Liver (tissue), 9 donors: ENCODE data around the gene DCUN1D3. TPM values are rescaled to one million over a fixed set of nuclear protein-coding genes. Genes with fewer than 3 reads are reported as not detected.

Experiments
- DNase-seq: peaks from one replicate; pipeline ENCODE4 v3.0.0-alpha.2; 2017; ENCODE audit warnings: low spot score
- H3K27ac ChIP-seq, 2 donors: one replicate each; pipeline ENCODE4 v1.7.0; 2013; ENCODE audit warnings: inconsistent platforms in 2 of 2, low read length in 2 of 2, control low read depth in 1 of 2, low read depth in 1 of 2, mild to moderate bottlenecking in 1 of 2
- H3K27me3 ChIP-seq, 4 donors: one replicate each; pipeline versions ENCODE4 v1.6.1 to v1.7.0; 2013; ENCODE audit warnings: low read length in 3 of 4, inconsistent platforms in 1 of 4, mild to moderate bottlenecking in 1 of 4, moderate library complexity in 1 of 4; ENCODE audit not compliant: control insufficient read depth in 4 of 4, insufficient read depth in 4 of 4
- H3K36me3 ChIP-seq, 4 donors: one replicate each; pipeline versions ENCODE4 v1.6.1 to v1.7.0; 2013; ENCODE audit warnings: low read length in 3 of 4, mild to moderate bottlenecking in 3 of 4, low read depth in 1 of 4, moderate library complexity in 1 of 4; ENCODE audit not compliant: control insufficient read depth in 4 of 4, insufficient read depth in 3 of 4
- H3K4me1 ChIP-seq, 4 donors: one replicate each; pipeline versions ENCODE4 v1.6.1 to v1.7.0; 2013; ENCODE audit warnings: low read length in 3 of 4, mild to moderate bottlenecking in 3 of 4, moderate library complexity in 1 of 4; ENCODE audit not compliant: control insufficient read depth in 4 of 4, insufficient read depth in 4 of 4
- H3K4me3 ChIP-seq, 3 donors: one replicate each; pipeline versions ENCODE4 v1.6.1 to v1.7.0; 2013; ENCODE audit warnings: low read length in 3 of 3, control low read depth in 1 of 3, low read depth in 1 of 3, mild to moderate bottlenecking in 1 of 3
- H3K9ac ChIP-seq, 2 donors: one replicate each; pipeline ENCODE4 v1.7.0; 2013; ENCODE audit warnings: low read length in 2 of 2, mild to moderate bottlenecking in 2 of 2, moderate library complexity in 2 of 2, control low read depth in 1 of 2, low read depth in 1 of 2
- H3K9me3 ChIP-seq, 4 donors: one replicate each; pipeline versions ENCODE4 v1.6.1 to v1.7.0; 2013; ENCODE audit warnings: low read length in 3 of 4; ENCODE audit not compliant: control insufficient read depth in 4 of 4
- ATF3 ChIP-seq: IDR thresholded peaks from 2 replicates; pipeline ENCODE4 v1.6.1; 2016; ENCODE audit warnings: antibody characterized with exemption
- EGR1 ChIP-seq, 2 donors: IDR thresholded peaks; 2 replicates each; pipeline ENCODE4 v1.6.1; 2016 to 2018; ENCODE audit warnings: antibody characterized with exemption in 2 of 2, low read depth in 2 of 2
- FOXA1 ChIP-seq: IDR thresholded peaks from 2 replicates; pipeline ENCODE4 v1.6.1; 2016; ENCODE audit warnings: antibody characterized with exemption
- FOXA2 ChIP-seq: IDR thresholded peaks from 2 replicates; pipeline ENCODE4 v1.6.1; 2016; ENCODE audit warnings: antibody characterized with exemption
- GABPA ChIP-seq, 2 donors: IDR thresholded peaks in 1 of 2; conservative IDR thresholded peaks in 1 of 2; 2 replicates each; pipeline ENCODE4 v1.6.1; 2016; ENCODE audit warnings: antibody characterized with exemption in 2 of 2, mild to moderate bottlenecking in 1 of 2, moderate library complexity in 1 of 2
- HNF4A ChIP-seq, 2 donors: conservative IDR thresholded peaks; 2 replicates each; pipeline ENCODE4 v1.6.1; 2016; ENCODE audit warnings: antibody characterized with exemption in 2 of 2, mild to moderate bottlenecking in 2 of 2
- HNF4G ChIP-seq: IDR thresholded peaks from 2 replicates; pipeline ENCODE4 v1.6.1; 2016; ENCODE audit warnings: antibody characterized with exemption
- JUND ChIP-seq, 2 donors: IDR thresholded peaks; 2 replicates each; pipeline ENCODE4 v1.6.1; 2016; ENCODE audit warnings: antibody characterized with exemption in 2 of 2
- MAX ChIP-seq: IDR thresholded peaks from 2 replicates; pipeline ENCODE4 v1.6.1; 2016; ENCODE audit warnings: antibody characterized with exemption
- NR2F2 ChIP-seq: IDR thresholded peaks from 2 replicates; pipeline ENCODE4 v1.6.1; 2016; ENCODE audit warnings: antibody characterized with exemption
- RAD21 ChIP-seq, 2 donors: IDR thresholded peaks; 2 replicates each; pipeline ENCODE4 v1.6.1; 2016; ENCODE audit warnings: antibody characterized with exemption in 2 of 2, mild to moderate bottlenecking in 2 of 2
- REST ChIP-seq: IDR thresholded peaks from 2 replicates; pipeline ENCODE4 v1.6.1; 2016; ENCODE audit warnings: antibody characterized with exemption, mild to moderate bottlenecking
- RXRA ChIP-seq, 2 donors: IDR thresholded peaks; 2 replicates each; pipeline ENCODE4 v1.6.1; 2017 to 2018; ENCODE audit warnings: antibody characterized with exemption in 2 of 2, mild to moderate bottlenecking in 1 of 2
- SP1 ChIP-seq: IDR thresholded peaks from 2 replicates; pipeline ENCODE4 v1.6.1; 2018; ENCODE audit warnings: antibody characterized with exemption, mild to moderate bottlenecking
- TAF1 ChIP-seq: conservative IDR thresholded peaks from 2 replicates; pipeline ENCODE4 v1.6.1; 2016; ENCODE audit warnings: antibody characterized with exemption, mild to moderate bottlenecking
- YY1 ChIP-seq: IDR thresholded peaks from 2 replicates; pipeline ENCODE4 v1.6.1; 2016; ENCODE audit warnings: antibody characterized with exemption, mild to moderate bottlenecking
- ZBTB33 ChIP-seq: IDR thresholded peaks from 2 replicates; pipeline ENCODE4 v1.6.1; 2016; ENCODE audit warnings: antibody characterized with exemption
- WGBS: extraction: QIAGEN DNeasy Blood & Tissue Kit; methylation state at CpG from one replicate; pipeline ENCODE4 v1.1.7; 2013; 5-methylcytosine and 5-hydroxymethylcytosine counted together
- polyA plus RNA-seq, 2 donors: library from polyadenylated mRNA; stranded (reverse) in 1 of 2; unstranded in 1 of 2; fragments of 200-250 nt in 1 of 2; fragments of >200 nt in 1 of 2; fragmentation: Nextera tagmentation in 1 of 2; extraction: Ambion mirVana in 1 of 2; gene quantifications; one replicate each; pipeline versions ENCODE4 v1.2.1 to v1.2.3, GENCODE V29; 2013 to 2015
- total RNA-seq, 2 donors: library from RNA; depleted of rRNA; stranded (reverse); fragments of >200 nt; gene quantifications; one replicate each; pipeline ENCODE4 v1.2.3, GENCODE V29; 2014
- TF ChIP-seq, protein P1 (sequence below): fragments of 150-350 bp; IDR thresholded peaks from 2 replicates; pipeline ENCODE4 v1.5.1; 2017; ENCODE audit warnings: improper control_type of control experiment, low read depth, low read length; ENCODE audit not compliant: missing input control
- donor health status: healthy.
- donor health status: healthy.
- donor health status: healthy.
- donor health status: healthy.
- donor health status: healthy.

DCUN1D3 gene
- total and polyA plus RNA-seq, 4 donors, result 2.7 to 16.8 (median 4.8) TPM

GRCh38 chr16:20933589-20933988 lies 33.4 kb upstream of the DCUN1D3 start:
- no peak for DNase-seq
- no peak overlapping the region for H3K27ac ChIP-seq
- H3K9me3 ChIP-seq, result no peaks in the 10 kb centered on the region
- no peaks in the 10 kb centered on the region for H3K36me3 ChIP-seq
- no peak overlapping the region for H3K4me3 ChIP-seq
- no peaks in the 10 kb centered on the region for H3K27me3 ChIP-seq
- TF ChIP-seq NR2F2 (no peak), SP1 (no peak), RAD21 (IDR thresholded peaks at IDR 0.05) (no peak)
- no peak overlapping the region for H3K9ac ChIP-seq
- no peaks in the 10 kb centered on the region for H3K4me1 ChIP-seq

DNA sequence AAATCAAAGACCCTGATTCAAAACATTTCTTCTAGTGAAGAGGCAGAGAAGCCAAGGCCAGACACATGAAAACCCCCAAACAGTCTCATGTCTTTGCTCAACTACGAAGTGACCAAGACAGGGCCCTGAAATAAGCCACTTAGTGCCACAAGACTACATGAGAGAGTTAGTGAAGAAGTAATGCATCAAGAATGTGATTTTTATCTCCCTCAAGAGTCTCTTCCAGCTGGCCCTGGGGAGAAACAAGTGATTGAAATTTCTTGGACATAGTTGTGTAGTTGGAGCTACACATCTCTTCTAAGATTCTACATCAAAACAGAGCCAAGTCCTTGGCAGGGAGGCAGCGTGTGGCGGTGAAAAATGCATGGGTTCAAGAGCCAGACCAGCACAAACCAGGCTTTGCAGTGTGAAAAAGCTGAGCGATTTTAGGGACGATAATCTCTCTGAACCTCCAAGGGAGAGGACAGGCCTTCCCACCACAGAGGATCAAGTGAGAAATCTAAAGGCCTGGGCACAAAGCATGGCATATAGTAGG lies 31.0 kb upstream of the DCUN1D3 start:
- Histone ChIP-seq H3K9ac (no peak overlapping the region), H3K27ac (no peak overlapping the region), H3K36me3 (no peaks in the 10 kb centered on the region), H3K9me3 (no peaks in the 10 kb centered on the region), H3K4me1 (no peaks in the 10 kb centered on the region), H3K4me3 (no peak overlapping the region), H3K27me3 (no peaks in the 10 kb centered on the region)
- DNase-seq, result no peak
- TF ChIP-seq HNF4A (conservative IDR thresholded peaks at IDR 0.05) (no peak), RXRA (IDR thresholded peaks at IDR 0.05) (no peak), RAD21 (IDR thresholded peaks at IDR 0.05) (no peak), MAX (no peak), SP1 (no peak), NR2F2 (no peak), HNF4G (no peak), JUND (IDR thresholded peaks at IDR 0.05) (no peak), REST (no peak), ATF3 (no peak), FOXA2 (no peak), YY1 (no peak), EGR1 (IDR thresholded peaks at IDR 0.05; ENCODE audit: low read depth in 2 of 2) (no peak), GABPA (IDR thresholded peaks at IDR 0.05 in 1 of 2, conservative IDR thresholded peaks at IDR 0.05 in 1 of 2) (no peak), ZBTB33 (no peak), TAF1 (no peak), FOXA1 (no peak)
- TF ChIP-seq, protein P1, sequence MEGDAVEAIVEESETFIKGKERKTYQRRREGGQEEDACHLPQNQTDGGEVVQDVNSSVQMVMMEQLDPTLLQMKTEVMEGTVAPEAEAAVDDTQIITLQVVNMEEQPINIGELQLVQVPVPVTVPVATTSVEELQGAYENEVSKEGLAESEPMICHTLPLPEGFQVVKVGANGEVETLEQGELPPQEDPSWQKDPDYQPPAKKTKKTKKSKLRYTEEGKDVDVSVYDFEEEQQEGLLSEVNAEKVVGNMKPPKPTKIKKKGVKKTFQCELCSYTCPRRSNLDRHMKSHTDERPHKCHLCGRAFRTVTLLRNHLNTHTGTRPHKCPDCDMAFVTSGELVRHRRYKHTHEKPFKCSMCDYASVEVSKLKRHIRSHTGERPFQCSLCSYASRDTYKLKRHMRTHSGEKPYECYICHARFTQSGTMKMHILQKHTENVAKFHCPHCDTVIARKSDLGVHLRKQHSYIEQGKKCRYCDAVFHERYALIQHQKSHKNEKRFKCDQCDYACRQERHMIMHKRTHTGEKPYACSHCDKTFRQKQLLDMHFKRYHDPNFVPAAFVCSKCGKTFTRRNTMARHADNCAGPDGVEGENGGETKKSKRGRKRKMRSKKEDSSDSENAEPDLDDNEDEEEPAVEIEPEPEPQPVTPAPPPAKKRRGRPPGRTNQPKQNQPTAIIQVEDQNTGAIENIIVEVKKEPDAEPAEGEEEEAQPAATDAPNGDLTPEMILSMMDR, result no peak
- 93% methylated on average over 5 of the region's 5 CpGs for WGBS
